HG02973 (cell line): ENCODE data around the gene TAL2.

Source experiments
- ATAC-seq: cut with Tn5 transposase; IDR thresholded peaks from one replicate; pipeline ENCODE4 v1.9.1; 2021; ENCODE audit warnings: moderate library complexity; ENCODE audit not compliant: unreplicated experiment

Gene TAL2

GRCh38 chr9:105706156-105706555, 43.9 kb downstream of the TAL2 start:
- ATAC-seq, result no peak

GRCh38 chr9:105708405-105708804, 46.1 kb downstream of the TAL2 start:
- ATAC-seq, result peak; percentile 74

GRCh38 chr9:105710638-105711037, 48.4 kb downstream of the TAL2 start:
- ATAC-seq, result no peak

- no peak for ATAC-seq
Observed at GRCh38 chr9:105711867-105712266, 49.6 kb downstream of the TAL2 start.

GRCh38 chr9:105712297-105712696, 50.0 kb downstream of the TAL2 start:
- no peak for ATAC-seq
